HG03575 (cell line): ENCODE results near the gene TMEM139.
A peak's percentile ranks its signal among the peaks of the same experiment; 100 is the strongest.
"Not testable (repeated sequence)": the region's sequence is repeated elsewhere in the genome, so short reads cannot be mapped to it uniquely, and the experiment has no call there.

Experiments
- ATAC-seq: cut with Tn5 transposase; IDR thresholded peaks from one replicate; pipeline ENCODE4 v1.9.1; 2021; ENCODE audit not compliant: unreplicated experiment, insufficient number of reproducible peaks, low FRiP score; ENCODE audit errors: extremely low read depth

Gene TMEM139

DNA sequence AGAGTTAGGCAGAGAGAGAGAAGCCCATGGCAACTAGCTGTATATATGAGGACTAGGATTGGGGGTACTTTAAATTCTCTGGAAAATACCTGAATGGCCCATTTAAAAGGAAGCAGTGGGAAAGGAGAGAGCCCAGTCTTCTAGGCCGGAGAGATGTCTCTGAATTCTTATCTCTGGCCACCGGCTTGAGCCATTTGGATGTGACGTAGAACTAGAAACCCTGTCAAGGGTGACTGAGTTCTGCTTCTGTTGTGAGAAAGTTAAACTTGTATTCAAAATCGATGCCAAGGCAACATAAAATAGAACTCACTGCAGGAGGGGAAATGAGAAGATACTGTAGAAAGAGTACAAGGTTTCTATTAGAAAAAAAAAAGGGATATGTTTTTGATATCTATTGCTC is 27.8 kb upstream of the TMEM139 start:
- ATAC-seq: peak; percentile 66

DNA sequence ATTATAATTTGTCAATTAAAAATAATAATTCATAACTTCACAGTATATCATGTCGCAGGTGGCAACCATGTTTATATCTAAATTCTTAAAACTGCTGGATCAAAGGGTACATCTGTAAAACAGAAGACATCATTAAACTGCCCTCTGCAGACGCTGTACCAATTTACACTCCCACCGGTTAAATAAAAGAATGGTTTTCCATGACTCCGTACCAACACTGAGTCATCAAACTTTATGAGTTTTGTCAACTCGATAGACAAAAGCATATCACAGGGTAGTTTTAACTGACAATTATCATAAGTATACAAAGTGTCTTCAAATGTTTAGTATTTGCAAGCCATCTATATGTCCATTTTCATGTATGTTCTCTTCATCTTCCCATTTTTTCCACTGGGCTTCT is 27.3 kb upstream of the TMEM139 start:
- no peak for ATAC-seq

DNA sequence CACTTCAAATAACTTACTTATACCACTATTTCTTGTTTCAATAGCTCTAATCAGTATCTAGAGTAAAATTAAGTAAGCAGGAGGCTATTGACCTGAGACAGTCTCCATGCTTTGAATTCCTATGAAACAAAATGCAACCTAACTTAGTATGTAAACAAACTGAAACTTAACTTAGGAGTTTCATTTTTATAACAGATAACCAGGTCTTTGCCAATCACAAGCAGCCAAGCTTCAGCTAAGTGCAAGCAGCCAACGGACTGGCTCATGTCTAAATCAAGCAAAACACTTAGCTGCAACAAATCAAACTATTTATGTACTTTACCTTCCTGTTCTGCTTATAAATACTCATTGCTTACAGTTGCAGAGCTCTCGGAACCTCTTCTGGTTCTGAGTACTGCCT is 25.9 kb upstream of the TMEM139 start:
- ATAC-seq: peak; percentile 32

DNA sequence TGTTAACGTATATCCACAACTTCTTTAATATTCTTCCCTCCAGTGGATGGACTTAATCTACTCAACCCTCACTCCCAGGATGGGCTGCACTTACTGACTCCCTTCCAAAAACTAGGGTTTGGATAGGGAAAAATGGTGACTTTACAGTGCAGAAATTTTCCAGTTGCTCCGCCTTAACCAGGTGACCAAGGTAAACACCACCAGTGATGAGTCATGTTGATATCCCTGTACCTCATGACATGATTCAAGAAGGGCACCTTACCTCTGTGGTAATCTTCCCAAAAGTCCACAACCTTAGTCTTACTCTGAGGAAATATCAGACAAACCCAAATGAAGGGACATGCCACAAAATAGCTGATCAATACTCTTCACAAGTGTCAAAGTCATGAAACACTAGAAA is 25.0 kb upstream of the TMEM139 start:
- no peak for ATAC-seq

DNA sequence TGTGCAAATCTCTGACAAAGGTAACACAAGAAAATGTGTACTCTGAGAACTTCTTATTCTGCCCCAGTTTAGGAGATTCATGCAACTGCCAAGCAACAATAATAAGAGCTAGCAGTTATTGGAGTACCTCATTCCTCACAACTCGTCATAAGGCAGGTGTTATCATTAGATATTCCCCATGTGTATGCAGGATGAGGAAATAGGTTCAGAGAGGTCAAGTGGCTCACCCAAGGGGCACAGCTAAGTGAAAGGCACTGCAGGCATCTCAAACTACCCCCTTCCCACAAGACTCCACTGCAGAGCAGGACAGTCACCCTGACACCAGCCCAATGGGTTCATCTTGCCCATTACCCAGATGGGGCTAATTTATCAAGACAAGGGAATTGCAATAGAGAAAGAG is 22.9 kb upstream of the TMEM139 start:
- no peak for ATAC-seq

DNA sequence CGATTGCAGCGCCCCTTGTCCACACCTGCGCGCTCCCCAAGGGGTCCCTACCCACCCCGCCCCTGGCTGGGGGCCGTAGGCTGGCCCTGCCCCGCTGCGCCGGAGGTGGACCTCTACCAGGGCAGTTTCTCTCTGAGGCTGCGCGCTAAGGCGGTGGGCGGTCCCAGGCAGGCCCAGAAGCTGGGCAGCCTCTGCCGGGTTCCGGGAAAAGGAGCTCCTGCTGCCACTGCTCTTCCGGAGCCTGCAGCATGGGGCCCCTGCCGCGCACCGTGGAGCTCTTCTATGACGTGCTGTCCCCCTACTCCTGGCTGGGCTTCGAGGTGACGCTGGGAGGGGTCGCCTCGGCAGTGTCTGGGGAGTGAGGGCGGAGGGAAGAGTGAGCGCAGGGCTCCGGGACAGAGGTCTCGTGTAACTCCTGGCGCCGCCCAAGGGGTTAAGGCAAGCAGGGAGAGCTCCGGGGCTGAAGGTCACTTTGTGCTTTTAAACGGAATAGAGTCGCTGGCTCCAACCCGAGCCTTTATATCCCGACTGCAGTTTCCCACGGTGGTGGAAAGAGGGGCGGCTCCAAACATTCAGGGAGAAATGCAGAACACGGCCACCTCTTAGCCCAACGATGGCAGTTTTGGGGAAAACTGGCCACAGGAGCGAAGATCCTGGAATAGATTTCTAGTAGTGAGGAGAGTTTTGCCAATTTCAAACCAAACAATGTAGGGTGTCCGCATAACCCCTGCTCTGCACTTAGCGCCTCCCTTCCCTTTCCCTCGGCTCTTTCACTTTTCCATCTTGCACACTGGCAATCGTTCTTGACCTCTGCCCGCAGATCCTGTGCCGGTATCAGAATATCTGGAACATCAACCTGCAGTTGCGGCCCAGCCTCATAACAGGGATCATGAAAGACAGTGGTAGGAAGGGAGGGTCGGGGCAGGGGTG is 21.2 kb upstream of the TMEM139 start, which contains the start of gene GSTK1:
Gene GSTK1 (plus strand): TSS at position 176 of the 930 bp plus-strand sequence. CDS start 73 bp downstream, at position 249.
- ATAC-seq: peak; percentile 89

DNA sequence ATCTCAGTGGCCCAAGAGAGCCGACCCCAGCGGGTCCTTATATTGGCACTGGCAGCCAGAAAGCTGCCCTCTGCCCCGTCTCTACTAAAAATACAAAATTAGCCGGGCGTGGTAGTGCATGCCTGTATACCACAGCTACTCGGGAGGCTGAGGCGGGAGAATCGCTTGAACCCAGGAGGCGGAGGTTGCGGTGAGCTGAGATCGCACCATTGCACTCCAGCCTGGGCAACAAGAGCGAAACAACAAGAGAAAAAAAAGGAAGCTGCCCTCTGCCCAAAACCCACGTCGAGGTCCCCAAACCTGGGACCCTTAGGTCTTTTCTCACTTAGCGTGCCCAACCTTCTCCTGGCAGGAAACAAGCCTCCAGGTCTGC is 20.6 kb upstream of the TMEM139 start:
- ATAC-seq: not testable (repeated sequence)

DNA sequence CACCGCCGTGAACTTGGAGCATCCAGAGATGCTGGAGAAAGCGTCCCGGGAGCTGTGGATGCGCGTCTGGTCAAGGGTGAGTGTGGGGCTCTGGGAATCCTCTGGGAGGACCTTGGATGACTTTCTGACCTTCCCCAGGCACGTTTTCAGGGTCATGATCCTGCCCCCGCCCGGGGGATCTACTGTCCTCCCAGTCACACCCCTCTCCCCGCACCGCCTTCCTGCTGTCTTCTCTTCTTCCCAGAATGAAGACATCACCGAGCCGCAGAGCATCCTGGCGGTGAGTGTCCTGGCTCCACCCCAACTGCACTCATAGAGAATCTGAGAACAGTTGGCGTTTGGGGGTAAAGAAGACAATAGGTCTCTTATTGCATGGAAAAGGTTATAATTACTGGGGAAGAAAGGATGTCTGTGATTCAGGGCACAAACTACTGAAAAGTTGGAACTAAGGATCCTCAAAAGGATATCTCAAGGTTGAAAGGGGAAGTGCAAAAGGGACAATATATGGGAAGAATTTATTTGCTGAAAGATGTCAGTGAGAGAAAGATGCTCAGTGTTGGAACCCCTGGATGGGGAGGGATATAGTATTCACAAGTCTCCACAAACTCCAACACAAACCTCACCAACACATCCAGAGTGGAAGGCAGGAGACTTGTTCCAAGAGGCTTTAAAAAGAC is 19.6 kb upstream of the TMEM139 start:
- no peak for ATAC-seq

DNA sequence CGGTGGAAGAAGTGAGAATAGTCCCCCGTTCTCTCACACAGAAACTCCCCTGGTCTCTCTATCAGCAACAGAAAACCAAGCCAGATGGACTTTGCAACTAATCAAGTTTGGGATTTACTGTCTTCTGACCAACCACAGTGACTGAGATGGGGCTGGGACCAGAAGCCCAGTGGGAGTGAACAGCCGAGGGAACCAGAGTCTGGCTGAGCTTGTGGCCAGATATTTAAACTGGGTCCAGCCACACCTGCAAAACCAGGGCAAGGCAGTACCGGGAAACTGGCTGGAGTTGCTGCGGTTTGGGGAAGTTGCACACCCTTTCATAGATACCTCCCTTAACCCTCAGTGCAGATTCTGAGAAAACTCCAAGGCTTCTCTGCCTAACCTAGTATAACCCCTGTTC is 15.5 kb upstream of the TMEM139 start:
- no peak for ATAC-seq

DNA sequence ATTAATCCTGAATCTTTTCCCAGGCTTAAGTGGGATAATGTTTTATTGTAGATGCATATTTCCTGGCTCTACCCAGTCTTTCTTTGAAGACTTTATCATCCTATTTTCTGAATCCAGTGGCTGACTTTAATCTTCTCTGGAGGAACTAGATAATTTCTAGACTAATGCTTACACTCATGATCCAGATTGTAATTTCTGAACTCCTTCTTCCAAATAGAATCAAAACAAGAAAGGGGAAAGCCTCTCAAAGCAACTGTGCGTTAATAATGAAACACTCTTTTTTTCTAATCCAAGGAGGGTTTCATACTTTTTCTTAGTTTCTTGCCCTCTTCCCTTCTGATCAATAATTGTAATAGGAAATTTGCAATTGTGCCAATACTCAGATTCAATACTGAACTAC is 13.5 kb upstream of the TMEM139 start:
- no peak for ATAC-seq

DNA sequence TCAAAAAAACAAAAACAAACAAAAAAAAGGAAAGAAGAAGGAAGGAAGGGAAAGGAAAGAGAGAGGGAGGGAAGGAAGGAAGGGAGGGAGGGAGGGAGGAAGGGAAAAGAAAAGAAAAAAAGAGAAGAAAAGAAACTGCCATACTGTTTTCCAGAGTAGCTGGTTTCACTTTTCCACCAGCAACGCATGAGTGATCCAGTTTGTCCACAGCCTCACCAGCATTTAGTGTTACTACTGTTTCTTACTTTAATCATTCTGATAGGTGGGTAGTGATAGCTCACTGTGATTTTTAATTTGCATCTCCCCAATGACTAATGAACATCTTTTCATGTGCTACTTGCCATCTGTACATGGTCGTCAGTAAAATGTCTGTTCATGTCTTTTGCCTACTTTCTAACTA is 11.9 kb upstream of the TMEM139 start:
- ATAC-seq: no peak

DNA sequence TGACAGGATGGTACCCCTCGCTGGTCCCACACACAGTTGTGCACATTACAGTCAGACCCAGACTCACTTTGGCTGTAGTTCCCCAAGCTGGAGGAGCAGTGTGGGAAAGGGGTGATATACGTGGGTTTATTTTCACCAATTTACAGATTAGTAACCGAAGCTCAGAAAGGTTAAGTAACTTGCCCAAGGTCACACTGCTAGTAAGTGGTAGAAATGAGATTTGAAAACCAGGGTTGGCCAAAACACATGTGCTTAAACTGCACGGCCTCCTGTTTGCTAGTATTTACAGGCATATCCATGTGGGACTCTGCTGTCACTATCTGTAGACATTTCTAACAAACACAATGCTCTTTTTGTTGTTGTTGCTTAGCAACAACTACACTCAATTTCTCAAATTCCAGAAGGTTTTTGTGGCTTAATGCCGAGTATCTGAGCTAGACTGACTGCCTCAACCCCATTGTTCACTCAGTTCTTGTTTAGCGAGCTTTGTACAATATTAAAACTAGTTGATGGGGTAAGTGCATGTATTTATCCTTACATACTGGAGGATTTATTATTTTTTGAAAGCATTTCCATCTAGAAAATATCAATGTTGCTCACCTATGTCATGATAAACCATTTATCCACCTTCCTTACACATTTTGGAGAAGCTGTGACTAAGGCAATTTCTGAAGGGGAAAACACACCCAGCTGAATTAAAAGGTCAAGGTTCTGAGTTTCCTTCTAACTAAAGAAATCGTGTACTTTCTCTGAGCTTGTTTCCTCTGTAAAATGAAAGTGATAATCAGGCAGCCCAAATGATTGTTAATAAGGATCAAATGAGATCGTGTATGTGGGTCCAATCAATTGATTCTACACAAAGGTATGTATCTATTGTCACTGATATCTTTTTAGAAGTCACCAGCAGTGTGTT is 5.3 kb upstream of the TMEM139 start:
- no peak for ATAC-seq

DNA sequence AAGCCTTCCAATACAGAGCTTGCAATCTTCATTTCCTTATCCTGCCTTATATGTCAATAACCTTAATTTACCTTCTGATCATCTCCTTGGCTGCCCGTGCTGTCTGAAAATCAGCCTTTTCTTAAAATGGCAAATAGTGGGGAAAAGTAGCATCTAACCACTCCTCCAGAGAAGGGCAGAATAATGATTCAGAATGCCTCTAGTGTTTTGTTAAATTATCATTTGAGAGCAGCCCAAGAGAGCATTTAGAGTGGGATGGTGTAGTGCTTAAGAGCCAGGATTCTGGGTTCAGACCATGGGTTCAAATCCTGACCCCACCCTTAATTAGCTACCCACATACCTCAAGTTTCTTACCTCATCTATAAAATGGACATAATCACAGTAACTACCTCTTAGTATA is 4.6 kb upstream of the TMEM139 start:
- no peak for ATAC-seq

DNA sequence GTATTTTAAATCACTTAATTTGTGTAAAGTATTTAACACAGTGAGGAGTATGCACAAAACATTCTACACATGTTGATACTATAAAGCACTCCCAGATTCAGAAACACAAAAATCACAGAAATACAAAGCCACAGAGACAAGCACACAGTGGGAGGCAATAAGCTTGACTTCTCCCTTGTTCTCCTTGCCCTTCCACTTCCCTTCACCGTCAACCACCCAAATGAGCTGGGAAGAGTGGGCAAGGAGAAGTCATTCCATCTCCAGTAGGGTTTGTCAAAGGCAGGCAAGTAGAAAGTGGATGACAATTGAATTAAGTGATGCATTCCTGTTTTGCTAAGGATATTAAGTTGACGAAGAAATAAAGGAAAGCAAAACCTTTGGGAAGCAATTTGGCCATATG is 4.2 kb upstream of the TMEM139 start:
- ATAC-seq: no peak

DNA sequence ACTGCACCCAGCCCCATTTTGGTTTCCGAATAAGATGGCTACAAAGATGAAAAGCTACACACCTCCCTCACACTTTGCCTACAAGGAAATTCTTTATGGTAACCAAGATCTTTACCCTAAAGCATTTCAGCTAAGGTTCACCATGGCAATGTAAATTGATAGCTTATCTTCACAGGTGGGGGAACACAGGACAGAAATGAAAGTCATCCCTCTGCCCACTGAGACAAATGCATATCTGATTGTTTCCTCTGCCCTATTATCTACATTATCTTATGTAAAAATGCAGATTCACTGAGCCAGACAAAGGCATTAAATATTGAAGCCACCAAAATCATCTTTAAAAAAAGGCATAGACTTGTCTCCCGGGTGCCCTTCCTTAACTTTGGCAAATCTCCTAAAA is 3.2 kb upstream of the TMEM139 start:
- ATAC-seq: no peak

DNA sequence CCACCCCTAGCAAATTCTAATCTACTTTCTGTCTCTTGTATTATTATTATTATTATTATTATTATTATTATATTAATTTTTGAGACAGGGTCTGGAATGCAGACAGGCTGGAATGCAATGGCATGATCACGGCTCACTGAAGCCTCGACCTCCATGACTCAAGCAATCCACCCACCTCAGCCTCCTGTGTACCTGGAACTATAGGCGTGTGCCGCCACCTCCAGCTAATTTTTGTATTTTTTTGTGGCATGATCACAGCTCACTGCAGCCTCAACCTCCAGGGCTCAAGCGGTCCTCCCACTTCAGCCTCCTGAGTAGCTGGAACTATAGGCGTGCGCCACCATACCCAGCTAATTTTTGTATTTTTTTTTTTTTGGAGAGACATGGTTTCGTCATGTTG is 2.6 kb upstream of the TMEM139 start:
- no peak for ATAC-seq

DNA sequence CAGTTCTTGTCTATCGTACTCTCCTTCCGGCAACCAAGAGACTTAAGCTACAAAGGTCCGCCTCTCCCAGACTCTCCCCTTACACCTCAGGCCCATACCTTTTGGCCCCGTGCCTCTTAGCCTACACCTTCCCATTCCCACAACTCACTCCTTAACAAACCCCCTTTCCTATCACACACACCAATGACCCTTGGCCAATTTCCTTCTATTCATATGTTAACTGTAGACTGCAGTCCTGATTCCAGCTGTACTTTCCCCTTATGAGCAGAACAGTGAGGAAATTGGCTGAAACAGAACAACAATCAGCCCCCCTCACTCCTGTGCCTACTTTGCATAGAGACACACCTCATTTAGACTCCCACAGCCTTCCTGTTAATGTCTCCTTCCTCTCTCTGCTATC is 1.4 kb upstream of the TMEM139 start:
- no peak for ATAC-seq

DNA sequence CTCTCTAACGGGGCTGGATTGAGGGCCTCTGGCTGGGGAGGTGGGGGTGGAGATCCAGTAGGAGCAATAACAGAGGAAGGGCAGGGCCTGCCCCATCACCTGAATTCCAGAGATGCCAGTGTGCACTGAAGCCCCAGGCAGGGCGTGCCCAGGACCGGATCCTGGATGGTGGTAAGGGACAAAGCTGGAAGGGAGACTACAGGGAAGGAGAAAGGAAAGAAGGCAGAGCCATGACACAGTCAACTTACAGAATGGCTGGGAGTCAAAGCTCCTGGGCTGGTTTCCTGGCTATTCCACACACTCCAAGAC is 666 bp downstream of the TMEM139 start:
- ATAC-seq: no peak

DNA sequence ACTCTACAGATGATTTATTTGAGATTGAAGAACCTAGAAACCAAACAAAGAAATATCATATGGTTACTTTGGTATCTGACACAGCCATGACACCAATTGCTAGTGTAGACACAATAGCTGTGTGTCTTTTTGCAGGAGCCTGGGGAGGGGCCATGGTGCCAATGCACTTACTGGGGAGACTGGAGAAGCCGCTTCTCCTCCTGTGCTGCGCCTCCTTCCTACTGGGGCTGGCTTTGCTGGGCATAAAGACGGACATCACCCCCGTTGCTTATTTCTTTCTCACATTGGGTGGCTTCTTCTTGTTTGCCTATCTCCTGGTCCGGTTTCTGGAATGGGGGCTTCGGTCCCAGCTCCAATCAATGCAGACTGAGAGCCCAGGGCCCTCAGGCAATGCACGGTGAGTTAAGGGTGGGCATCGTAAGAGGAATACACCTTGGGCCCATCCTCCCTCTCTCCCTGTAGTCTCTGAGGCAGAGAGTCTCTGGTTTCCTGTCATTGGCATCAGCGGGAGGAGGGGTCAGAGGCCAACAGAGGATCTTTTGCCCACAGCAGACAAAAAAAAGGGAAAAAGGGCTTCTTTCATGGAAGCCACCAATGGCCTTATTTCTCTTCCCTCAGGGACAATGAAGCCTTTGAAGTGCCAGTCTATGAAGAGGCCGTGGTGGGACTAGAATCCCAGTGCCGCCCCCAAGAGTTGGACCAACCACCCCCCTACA is 1.2 kb downstream of the TMEM139 start:
- ATAC-seq: no peak
